GM23338 (cell line): ENCODE results near the gene RBAK. TPM values are rescaled to one million over a fixed set of nuclear protein-coding genes. Genes with fewer than 3 reads are reported as not detected.

ENCODE experiments used
- CREB1 ChIP-seq: fragments of 250-450 bp; sonication (Bioruptor Pico); IDR thresholded peaks from 2 replicates; pipeline ENCODE4 v1.5.0; 2020; ENCODE audit warnings: low read depth, mild to moderate bottlenecking, moderate library complexity
- EZH2 ChIP-seq: fragments of 200-600 bp; sonication (generic); IDR thresholded peaks from one replicate; pipeline ENCODE4 v1.8.0; 2017; ENCODE audit warnings: antibody characterized with exemption, mild to moderate bottlenecking, low read depth; ENCODE audit not compliant: unreplicated experiment
- JUNB ChIP-seq: IDR thresholded peaks from one replicate; pipeline ENCODE4 v1.6.1; 2016; ENCODE audit warnings: antibody characterized with exemption; ENCODE audit not compliant: unreplicated experiment
- NANOG ChIP-seq: IDR thresholded peaks from 2 replicates; pipeline ENCODE4 v1.6.1; 2016; ENCODE audit warnings: antibody characterized with exemption, borderline replicate concordance
- ZNF114 ChIP-seq: fragments of 250-450 bp; sonication (Bioruptor Pico); IDR thresholded peaks from 2 replicates; pipeline ENCODE4 v1.5.0; 2020; ENCODE audit warnings: mild to moderate bottlenecking, moderate library complexity
- ZNF331 ChIP-seq: fragments of 250-450 bp; sonication (Bioruptor Pico); IDR thresholded peaks from 2 replicates; pipeline ENCODE4 v1.5.0; 2020; ENCODE audit warnings: low read depth, mild to moderate bottlenecking, moderate library complexity
- polyA plus RNA-seq: library from polyadenylated mRNA; unstranded; fragments of >200 nt; fragmentation: Nextera tagmentation; extraction: Ambion mirVana; gene quantifications from 2 replicates; pipeline ENCODE4 v1.2.1, GENCODE V29; 2016
- total RNA-seq: library from RNA; depleted of rRNA; stranded (reverse); fragments of >200 nt; shearing (Covaris generic); gene quantifications from 2 replicates; pipeline ENCODE4 v1.2.3, GENCODE V29; 2014
- TF ChIP-seq, protein P1 (sequence below): fragments of 250-450 bp; sonication (Bioruptor Pico); IDR thresholded peaks from 2 replicates; pipeline ENCODE4 v1.5.0; 2020; ENCODE audit warnings: mild to moderate bottlenecking, moderate library complexity
- TF ChIP-seq, protein P2 (sequence below): IDR thresholded peaks from one replicate; pipeline ENCODE4 v1.6.1; 2018; ENCODE audit warnings: antibody characterized with exemption; ENCODE audit not compliant: unreplicated experiment
- TF ChIP-seq, protein P3 (sequence below): IDR thresholded peaks from 2 replicates; pipeline ENCODE4 v1.6.1; 2016; ENCODE audit warnings: antibody characterized with exemption

Gene RBAK
- total and polyA plus RNA-seq, 2 experiments from 2014 or later: 6.5 to 15.2 TPM

DNA sequence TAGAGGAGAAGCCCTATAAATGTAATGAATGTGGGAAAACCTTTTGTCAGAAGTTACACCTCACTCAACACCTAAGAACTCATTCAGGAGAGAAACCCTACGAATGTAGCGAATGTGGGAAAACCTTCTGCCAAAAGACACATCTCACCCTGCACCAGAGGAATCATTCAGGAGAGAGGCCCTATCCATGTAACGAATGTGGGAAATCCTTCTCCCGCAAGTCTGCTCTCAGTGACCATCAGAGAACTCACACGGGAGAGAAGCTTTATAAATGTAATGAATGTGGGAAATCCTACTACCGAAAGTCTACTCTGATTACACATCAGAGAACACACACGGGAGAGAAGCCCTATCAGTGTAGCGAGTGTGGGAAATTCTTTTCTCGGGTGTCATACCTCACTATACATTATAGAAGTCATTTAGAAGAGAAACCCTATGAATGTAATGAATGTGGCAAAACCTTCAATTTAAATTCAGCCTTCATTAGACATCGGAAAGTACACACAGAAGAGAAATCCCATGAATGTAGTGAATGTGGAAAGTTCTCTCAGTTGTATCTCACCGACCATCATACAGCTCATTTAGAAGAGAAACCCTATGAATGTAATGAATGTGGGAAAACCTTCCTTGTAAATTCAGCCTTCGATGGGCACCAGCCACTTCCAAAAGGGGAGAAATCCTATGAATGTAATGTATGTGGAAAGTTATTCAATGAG is 18.9 kb downstream of the RBAK start (continued):
- TF ChIP-seq, protein P1, sequence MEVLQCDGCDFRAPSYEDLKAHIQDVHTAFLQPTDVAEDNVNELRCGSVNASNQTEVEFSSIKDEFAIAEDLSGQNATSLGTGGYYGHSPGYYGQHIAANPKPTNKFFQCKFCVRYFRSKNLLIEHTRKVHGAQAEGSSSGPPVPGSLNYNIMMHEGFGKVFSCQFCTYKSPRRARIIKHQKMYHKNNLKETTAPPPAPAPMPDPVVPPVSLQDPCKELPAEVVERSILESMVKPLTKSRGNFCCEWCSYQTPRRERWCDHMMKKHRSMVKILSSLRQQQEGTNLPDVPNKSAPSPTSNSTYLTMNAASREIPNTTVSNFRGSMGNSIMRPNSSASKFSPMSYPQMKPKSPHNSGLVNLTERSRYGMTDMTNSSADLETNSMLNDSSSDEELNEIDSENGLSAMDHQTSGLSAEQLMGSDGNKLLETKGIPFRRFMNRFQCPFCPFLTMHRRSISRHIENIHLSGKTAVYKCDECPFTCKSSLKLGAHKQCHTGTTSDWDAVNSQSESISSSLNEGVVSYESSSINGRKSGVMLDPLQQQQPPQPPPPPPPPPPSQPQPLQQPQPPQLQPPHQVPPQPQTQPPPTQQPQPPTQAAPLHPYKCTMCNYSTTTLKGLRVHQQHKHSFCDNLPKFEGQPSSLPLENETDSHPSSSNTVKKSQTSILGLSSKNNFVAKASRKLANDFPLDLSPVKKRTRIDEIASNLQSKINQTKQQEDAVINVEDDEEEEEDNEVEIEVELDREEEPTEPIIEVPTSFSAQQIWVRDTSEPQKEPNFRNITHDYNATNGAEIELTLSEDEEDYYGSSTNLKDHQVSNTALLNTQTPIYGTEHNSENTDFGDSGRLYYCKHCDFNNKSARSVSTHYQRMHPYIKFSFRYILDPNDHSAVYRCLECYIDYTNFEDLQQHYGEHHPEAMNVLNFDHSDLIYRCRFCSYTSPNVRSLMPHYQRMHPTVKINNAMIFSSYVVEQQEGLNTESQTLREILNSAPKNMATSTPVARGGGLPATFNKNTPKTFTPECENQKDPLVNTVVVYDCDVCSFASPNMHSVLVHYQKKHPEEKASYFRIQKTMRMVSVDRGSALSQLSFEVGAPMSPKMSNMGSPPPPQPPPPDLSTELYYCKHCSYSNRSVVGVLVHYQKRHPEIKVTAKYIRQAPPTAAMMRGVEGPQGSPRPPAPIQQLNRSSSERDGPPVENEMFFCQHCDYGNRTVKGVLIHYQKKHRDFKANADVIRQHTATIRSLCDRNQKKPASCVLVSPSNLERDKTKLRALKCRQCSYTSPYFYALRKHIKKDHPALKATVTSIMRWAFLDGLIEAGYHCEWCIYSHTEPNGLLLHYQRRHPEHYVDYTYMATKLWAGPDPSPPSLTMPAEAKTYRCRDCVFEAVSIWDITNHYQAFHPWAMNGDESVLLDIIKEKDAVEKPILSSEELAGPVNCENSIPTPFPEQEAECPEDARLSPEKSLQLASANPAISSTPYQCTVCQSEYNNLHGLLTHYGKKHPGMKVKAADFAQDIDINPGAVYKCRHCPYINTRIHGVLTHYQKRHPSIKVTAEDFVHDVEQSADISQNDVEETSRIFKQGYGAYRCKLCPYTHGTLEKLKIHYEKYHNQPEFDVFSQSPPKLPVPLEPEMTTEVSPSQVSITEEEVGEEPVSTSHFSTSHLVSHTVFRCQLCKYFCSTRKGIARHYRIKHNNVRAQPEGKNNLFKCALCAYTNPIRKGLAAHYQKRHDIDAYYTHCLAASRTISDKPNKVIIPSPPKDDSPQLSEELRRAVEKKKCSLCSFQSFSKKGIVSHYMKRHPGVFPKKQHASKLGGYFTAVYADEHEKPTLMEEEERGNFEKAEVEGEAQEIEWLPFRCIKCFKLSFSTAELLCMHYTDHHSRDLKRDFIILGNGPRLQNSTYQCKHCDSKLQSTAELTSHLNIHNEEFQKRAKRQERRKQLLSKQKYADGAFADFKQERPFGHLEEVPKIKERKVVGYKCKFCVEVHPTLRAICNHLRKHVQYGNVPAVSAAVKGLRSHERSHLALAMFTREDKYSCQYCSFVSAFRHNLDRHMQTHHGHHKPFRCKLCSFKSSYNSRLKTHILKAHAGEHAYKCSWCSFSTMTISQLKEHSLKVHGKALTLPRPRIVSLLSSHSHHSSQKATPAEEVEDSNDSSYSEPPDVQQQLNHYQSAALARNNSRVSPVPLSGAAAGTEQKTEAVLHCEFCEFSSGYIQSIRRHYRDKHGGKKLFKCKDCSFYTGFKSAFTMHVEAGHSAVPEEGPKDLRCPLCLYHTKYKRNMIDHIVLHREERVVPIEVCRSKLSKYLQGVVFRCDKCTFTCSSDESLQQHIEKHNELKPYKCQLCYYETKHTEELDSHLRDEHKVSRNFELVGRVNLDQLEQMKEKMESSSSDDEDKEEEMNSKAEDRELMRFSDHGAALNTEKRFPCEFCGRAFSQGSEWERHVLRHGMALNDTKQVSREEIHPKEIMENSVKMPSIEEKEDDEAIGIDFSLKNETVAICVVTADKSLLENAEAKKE (CRISPR knock-in tag): no peak
- TF ChIP-seq CREB1 (CRISPR knock-in tag) (no peak), NANOG (no peak), ZNF331 (CRISPR knock-in tag) (no peak), JUNB (no peak), EZH2 (no peak), ZNF114 (CRISPR knock-in tag) (no peak)
- TF ChIP-seq, protein P2, sequence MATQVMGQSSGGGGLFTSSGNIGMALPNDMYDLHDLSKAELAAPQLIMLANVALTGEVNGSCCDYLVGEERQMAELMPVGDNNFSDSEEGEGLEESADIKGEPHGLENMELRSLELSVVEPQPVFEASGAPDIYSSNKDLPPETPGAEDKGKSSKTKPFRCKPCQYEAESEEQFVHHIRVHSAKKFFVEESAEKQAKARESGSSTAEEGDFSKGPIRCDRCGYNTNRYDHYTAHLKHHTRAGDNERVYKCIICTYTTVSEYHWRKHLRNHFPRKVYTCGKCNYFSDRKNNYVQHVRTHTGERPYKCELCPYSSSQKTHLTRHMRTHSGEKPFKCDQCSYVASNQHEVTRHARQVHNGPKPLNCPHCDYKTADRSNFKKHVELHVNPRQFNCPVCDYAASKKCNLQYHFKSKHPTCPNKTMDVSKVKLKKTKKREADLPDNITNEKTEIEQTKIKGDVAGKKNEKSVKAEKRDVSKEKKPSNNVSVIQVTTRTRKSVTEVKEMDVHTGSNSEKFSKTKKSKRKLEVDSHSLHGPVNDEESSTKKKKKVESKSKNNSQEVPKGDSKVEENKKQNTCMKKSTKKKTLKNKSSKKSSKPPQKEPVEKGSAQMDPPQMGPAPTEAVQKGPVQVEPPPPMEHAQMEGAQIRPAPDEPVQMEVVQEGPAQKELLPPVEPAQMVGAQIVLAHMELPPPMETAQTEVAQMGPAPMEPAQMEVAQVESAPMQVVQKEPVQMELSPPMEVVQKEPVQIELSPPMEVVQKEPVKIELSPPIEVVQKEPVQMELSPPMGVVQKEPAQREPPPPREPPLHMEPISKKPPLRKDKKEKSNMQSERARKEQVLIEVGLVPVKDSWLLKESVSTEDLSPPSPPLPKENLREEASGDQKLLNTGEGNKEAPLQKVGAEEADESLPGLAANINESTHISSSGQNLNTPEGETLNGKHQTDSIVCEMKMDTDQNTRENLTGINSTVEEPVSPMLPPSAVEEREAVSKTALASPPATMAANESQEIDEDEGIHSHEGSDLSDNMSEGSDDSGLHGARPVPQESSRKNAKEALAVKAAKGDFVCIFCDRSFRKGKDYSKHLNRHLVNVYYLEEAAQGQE: no peak
- TF ChIP-seq, protein P3, sequence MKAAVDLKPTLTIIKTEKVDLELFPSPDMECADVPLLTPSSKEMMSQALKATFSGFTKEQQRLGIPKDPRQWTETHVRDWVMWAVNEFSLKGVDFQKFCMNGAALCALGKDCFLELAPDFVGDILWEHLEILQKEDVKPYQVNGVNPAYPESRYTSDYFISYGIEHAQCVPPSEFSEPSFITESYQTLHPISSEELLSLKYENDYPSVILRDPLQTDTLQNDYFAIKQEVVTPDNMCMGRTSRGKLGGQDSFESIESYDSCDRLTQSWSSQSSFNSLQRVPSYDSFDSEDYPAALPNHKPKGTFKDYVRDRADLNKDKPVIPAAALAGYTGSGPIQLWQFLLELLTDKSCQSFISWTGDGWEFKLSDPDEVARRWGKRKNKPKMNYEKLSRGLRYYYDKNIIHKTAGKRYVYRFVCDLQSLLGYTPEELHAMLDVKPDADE: no peak
